Right renal pelvis (tissue), 4 donors: ENCODE results near the gene NOS1AP. TPM values are rescaled to one million over a fixed set of nuclear protein-coding genes. Genes with fewer than 3 reads are reported as not detected.
"Not testable (repeated sequence)": the region's sequence is repeated elsewhere in the genome, so short reads cannot be mapped to it uniquely, and the experiment has no call there.

Experiments used
- DNase-seq, 4 donors: peaks; one replicate each; pipeline ENCODE4 v3.0.0-alpha.2; 2013; ENCODE audit warnings: low read depth in 4 of 4, low spot score in 3 of 4, missing footprints in 1 of 4
- polyA plus RNA-seq, 4 donors: library from polyadenylated mRNA; unstranded; fragments of 120-200 nt; gene quantifications; one replicate each; pipeline ENCODE4 v1.2.1, GENCODE V29; 2013; ENCODE audit not compliant: insufficient read length in 4 of 4

Gene NOS1AP
- polyA plus RNA-seq, 4 donors, result 8.8 to 12.9 (median 9.6) TPM

DNA sequence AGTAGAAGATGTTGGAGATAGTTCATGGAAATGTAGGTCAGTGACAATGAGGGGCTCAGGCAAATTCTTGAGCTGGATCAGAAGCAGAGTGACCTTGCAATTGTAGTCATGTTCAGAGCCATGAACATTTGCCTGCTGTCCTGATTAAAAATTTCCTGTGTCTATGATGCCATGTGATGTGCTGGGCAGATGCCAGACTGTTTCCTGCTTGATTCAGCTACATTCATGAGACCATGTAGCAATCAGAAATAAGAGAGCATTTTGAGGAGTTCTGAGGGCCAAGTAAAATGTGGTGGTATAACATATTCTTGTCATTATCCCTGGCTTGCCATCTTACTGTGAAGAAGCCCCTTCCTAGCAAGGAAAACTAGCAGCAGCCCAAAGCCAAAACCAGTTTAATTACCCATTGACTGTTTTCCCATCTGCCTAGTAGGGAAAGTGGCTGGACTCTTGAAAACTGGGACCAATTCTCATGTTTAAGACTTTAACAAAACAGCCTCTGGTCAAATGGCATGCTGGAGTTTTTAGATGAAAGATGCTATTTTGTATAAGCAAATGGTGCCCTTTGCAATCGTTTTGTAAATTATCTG is 118.3 kb downstream of the NOS1AP start:
- no peak for DNase-seq

DNA sequence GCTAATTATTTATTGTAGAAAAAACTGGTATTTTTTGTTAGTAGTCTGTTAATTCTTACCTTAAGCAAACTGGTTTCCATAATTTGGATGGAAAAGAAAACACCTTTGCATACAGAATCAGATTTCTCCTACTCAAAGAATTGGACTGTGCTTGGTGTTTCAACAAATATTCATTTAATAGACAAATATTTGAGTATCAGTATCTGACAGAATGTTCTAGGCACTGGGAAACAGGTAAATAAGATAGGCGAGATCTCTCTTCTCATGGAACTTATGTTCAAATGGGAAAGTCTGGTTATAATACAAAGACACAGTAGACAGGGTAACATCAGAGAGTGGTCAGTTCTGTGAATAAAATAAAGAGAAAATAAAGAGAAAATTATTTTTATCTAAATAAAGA is 119.9 kb downstream of the NOS1AP start:
- DNase-seq, result no peak

DNA sequence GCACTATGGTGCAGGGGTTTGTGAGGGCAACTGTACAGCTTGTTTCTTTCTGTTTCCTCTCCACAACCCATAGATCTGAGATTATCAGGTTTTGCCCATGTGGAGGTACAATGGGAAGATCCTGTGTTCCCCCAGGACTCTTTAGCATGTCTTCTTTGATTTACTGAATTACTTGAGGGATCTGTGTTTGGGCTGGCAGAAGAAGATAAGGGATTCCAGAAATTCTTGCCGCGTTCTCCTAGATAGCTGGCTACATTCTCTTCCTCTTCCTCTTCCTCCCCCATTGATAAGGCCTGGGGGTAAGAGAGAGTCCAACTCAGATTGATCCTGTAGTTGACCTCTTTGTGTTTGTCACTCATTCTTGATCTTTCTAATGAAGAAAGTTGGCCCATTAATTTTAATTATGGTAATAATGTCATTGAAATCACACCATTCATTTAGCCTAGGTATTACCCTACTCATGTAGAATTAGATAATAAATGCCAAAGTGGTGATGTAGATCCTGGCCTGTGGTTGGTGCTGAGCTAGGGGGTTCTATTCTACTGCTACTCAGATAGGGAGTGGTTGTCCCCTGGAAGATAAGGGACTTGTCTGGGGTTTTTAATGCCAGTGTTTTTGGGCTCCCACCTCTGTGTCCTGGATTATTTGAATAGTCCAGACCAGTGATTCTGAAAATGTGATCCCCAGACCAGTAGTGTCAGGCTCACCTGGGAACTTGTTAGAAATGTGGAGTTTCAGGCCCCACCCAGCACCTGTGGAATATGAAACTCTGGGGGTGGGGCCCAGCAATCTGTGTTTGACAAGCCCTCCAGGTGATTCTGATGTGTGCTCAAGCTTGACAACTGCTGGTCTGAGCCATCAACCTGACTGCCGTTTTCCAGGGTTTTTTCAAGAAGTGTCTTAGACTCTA is 122.2 kb downstream of the NOS1AP start:
- no peak for DNase-seq

DNA sequence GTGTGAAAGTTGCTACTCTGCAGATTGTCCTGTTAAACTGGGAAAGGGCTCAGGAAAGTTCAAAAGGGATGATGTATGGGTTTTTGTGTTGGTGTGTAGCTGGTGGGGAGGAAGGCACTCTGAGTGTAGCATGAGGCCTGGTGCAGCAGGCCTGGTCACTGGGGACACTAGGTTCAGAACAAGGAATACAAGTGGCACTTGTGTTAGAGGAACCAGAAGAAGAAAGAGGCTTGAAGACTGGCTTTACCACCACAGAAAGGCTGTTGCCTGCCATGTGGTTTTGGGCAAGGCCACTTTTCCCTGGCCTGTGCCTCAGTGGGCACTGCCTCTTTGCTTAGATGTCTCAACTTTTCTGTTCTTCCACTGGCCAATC is 122.8 kb downstream of the NOS1AP start:
- no peak for DNase-seq

DNA sequence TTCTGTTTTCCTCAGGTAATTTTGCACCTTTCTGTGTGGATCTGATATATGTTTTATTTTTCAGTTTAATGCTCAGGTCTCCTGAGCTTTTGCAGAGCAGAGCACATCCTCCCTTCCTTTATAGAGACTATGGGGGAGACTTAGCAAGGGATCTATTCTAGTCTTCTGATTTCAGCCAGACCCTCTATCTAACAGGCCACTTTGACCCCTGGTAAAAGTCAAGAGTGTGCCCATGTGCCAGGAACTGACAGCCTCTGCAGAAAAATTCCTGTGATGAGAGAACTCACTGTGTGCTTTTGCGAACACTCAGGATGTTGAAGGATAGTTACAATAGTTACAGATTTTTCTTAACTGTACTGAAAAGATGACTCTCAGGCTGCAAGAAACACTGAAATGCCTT is 123.3 kb downstream of the NOS1AP start:
- DNase-seq, result no peak

DNA sequence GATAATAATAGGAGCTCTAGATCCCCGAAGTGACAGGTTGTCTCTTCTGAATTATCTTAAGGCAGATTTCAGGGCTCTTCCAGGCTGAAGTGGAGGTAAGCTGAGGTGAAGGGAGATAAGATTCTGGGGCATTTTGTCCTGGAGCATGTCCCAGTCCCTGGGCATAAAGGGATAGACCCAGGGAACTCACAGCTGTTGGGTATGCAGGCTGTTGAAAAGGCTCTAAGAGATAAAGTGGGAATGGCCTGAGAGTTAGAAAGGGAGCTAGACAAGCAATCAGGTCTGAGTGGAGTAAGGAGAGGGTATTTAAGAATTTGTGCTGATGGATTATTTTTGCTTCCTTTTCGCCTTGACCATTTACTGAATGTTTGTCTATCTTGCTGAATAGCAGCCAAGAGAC is 123.7 kb downstream of the NOS1AP start:
- no peak for DNase-seq

DNA sequence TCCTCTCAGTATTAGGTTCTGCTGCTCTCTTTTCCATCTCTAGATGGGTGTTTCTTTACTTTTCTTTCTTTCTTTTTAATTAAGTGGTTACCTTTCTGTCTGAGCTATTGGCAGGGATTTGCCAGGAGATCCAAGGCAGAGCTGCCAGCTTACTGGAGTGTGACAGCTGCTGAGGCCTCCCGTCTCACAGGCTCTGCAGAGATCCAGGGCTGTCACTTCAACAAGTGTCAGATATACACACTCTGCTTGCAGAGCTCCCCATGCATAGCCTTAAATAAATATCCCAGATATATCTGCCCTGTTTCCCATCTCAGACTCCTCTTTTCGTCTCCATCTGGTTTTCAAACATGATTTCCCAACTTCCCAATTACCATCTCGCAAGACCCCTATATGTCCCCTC is 124.3 kb downstream of the NOS1AP start:
- no peak for DNase-seq

DNA sequence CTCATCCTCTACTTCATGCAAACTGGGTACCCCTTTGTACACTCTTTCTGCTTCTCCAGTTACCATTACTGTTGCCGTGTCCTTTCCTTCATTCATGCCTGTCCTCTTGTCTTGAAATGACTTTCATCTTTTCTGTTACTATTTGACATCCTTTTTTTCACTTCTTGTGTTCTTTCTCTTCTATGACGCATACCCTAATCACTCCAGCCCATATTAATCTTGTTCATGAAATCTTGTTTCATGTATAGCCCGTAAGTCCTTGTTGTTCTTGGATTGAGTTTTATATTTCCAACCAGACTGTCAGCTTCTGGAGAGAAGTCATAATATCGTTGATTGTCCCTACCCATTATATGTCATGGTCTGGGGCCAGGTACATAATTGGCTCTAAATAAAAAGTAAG is 126.1 kb downstream of the NOS1AP start:
- no peak for DNase-seq

DNA sequence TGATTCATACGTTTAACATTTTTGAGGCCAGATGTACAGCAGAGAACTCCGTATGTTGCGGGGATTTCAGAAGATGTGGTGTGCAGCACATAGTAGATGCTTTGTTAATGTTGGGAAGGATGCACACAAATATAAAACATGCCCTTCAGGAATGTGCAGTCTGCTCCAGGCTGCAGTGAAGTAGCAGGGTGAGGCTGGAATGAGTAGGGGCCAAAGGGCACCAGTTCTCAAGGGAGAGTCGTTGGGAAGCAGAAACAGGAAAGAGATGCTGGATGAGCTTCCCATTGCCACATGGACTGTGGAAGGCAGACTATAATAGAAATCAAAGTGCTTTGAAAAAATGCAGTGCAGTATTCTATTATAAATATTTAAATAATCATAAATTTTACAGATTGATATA is 126.9 kb downstream of the NOS1AP start:
- DNase-seq, result no peak

DNA sequence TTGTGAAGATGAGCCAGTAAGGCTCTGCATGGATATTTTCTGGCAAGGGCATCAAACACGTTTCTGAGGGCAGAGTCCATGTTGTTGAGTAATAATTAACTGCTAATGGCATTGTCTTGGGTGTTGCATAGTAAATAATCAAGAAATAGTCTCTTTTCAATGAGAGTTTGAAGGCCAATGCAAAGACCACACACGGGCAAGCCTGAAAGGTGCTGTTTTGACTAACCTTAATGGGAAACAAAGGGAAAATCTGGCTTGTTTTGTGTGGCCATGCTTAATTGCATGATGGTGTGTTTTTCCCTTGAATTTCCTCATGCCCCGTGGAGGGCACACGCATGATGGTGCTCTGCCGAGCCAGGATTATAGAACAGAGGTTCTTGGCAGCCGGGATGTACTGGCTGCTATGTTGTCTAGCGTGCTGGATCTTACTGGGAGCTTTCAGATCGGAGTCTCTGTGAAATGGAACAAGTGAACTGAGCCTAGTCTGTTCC is 127.6 kb downstream of the NOS1AP start:
- no peak for DNase-seq

DNA sequence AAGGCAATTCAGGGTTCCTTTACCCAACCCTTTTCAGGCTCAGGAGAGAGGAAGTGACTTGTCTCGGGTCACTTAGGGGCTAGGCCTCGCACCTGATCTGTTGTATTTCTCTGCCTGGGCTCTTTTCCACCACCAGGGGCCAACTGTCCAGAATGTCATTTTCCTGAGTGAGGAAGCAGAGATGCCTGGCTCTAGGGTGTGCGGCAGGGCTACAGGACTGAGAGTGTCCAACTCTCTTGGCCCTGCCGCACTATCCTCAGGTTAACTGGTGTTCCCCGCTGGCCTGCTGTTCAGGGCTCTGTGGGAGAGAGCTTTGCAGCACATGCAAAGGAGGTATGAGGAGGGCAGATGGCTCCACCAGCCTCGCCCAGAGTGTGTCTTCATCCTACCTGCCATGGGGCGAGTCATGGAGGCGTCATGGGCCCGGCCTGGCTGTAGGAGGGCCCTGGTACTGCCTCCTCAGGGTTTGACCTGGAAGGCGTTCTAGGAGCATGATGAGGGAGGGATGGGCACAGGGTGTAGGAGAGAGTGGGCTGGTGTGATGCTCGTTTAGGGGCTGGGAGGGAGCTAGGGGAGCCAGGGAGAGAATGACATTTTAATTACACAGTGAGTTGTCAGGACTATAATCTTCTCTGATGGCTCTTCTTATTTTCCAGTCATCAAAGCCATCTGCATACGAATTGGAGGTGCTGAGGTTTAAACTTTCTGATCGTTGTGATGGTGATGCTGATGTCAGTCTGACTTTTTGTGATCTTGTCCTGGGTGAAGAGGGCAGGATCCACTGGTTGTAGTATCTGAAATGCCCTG is 128.3 kb downstream of the NOS1AP start:
- DNase-seq, result no peak

DNA sequence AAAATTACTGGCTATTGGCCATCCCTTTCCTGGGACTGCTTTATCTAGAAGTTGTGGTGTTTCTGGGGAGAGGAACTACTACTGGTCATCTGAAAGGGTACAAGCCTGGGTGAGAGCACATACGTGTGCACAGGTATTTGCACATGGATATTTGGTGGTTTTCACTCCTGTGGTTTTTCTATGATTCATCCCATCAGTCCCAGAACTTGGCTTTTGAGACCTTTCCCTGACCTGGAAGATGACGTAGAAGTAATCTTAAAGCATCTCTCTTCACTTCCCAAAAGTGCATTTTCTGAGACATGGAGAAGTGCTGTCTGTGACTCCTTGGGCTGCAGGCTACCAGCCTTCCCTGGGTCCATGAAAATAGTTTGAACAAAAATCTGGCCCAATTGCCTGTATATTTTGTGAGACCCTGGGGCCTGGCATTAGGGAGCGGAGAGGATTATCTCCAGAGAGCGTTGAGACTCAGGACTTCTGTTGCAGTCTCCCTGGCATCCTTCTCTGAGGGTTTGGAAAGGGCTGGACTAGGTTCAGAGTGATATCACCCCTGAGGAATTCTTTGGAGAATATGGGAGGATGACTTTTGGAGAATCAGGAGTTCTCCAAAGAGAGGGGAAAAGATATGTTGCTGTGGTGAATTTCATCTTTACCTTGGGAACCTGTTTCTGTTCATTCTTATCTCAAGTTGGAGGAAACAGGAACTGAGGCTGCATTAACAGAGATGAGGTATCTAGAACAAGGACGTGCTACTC is 130.8 kb downstream of the NOS1AP start:
- no peak for DNase-seq

DNA sequence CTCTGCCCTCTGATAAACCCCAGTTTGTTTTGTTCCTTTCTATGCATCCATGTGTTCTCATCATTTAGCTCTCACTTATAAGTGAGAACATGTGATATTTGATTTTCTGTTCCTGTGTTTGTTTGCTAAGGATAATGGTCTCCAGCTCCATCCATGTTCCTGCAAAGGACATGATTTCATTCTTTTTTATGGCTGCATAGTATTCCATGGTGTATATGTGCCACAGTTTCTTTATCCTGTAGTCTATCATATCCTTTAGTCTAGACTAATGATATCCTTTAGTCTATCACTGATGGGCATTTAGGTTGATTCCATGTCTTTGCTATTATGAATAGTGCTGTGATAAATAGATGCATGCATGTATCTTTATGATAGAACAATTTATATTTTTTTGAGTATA is 131.6 kb downstream of the NOS1AP start:
- DNase-seq, result not testable (repeated sequence)

DNA sequence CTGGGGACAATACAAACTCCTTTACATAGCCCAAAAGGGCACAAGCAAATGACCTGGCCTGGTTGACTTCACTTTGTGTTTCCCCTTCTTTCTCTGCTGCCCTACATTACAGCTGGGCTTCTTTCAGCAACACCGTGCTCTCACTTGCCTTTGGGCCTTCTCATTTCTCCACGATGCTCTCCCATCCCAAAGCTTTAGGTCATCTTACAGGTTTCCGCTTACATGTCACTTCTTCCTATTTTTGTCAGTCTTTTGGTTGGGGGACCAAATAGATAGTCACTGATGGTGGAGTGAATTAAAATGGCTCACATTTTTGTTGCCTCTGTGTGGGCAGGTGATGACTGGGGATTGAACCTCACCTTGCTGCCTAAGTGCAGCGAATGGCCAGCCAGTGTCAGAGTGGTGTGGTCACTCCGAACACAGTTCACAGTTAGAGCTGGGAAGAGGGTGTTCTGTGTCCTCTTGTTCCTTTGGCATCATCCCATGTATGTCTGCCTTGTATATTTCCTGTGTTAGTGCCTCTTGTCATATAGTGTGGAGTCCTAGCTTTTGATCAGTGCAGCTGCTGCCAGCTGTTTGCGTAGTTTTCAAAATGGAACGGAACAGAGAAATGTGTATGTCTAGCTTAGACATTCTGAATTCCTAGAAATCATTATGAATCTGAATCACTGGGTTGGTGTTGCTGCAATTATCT is 134.8 kb downstream of the NOS1AP start:
- DNase-seq, result peak in 1 of 4 donors; percentile 38

DNA sequence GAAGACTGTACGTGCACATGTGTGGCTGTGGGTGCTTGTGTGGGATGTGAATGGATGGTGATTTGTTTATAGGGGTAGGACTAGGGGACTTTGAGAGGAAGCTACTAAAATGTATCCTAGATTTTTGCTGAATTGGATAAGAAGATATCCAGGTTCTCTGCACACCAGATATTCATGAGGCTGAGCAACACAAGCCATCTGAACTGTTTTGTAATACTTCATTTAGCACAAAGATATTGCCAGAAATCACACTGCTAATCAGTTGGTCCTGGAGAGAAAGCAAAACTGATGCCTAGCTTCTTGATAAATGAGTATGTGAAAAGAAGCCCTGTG is 135.3 kb downstream of the NOS1AP start:
- DNase-seq, result no peak

DNA sequence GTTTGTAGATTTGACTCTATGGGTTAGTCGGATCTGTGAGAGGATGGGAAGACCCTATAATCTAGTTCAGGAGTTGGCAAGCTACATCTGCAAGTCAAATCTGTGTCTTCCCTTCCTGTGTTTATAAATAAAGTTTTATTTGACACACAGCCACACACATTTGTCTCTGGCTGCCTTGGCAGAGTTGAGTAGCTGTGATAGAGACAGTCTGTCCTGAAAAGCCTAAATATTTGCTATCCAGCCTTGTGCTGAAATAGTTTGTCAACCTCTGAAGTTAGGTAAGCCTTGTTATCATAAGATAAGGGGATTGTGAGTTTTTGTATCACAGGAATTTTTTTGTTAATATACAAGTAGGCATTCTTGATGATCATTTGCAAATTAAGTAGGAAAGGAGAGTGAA is 136.8 kb downstream of the NOS1AP start:
- no peak for DNase-seq

DNA sequence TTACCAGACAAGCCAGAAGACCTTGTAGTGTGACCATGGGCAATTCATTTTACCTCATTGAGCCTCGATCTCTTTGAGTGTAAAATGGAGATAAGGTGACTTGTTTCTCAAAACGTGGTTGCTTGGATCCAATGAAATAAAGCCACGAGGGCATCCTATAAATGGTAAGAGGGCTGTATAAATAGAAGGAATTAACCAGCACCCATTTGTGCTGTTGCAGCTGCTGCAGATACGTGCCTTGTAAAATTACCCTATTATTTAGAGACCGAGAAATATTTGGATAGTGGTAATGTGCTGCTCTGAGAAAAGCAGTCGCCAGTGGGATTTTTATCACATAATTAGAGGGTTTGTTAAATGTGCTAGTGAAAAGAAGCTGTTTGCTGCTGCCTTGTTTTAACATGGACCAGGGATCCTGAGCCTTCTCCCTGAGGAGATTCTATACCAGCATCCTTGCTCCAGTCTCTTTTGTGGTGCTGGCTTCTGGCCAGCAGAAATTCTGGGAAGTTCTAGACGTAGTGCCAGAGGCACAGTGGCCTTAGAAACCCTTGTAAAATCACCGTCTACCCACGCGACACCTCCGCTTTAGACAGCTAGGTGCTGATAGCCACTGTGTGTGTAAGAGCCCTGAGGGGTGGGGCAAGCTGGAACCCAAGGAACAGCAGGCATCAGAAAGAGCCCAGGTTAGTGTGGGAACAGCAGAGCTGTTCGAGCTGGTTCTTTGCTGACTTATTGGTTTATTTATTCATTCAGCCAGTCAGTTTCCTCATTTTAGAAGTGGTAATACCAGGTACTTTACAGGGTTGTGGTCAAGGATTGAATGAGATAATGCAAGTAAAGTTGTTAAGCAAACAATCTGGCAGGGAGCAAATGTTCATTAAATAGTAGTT is 137.5 kb downstream of the NOS1AP start:
- no peak for DNase-seq

DNA sequence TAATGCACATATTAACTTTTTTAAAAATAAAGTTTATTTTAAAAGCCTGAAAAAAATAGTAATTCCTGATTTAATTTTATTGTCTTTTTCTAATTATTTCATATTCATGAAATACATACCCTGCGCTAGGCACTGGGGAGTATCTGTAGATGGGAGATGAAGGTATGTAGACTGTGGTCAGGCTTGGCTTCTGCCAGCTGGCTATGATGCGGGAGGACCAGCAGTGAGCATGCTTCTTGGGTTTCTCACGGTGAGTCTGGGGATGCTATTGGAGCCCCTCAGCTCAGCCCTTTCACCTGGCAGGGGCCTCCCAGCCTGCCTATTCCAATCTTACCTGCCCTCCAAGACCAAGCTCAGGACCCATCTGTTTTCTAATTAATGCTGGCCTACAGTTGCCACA is 138.4 kb downstream of the NOS1AP start:
- no peak for DNase-seq

DNA sequence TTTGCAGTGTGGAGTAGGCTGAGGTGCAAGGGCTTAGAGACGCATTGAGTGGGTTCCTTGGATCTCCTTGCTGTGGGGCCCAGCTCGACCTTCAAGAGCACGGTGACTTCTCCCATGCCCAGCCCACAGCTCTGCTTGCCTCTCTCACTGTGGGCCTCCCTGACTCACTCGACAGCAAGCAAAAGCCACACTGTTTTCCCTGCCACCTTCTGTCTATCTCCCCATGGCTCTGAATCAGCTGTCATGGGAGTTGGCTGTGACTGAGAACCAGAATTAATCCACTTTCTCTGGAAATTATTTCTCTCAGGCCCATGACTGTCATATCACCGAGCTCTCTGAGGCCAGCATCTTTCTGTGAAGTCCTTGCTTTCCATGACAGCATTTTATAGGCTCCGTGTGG is 140.7 kb downstream of the NOS1AP start:
- DNase-seq, result no peak
